NCI-H748 (cell line): ENCODE data around the gene E2F3.

ENCODE experiments used
- DNase-seq: peaks from one replicate; lab custom pipeline; 2025; ENCODE audit not compliant: unreplicated experiment; lab: John Stamatoyannopoulos, UW

Gene E2F3

GRCh38 chr6:20529086-20529448 is 127.4 kb downstream of the E2F3 start:
- DNase-seq, result peak; percentile 82

- DNase-seq, result no peak
These were observed 131.2 kb downstream of the E2F3 start for GRCh38 chr6:20532881-20533280.

- DNase-seq, result no peak
These were observed 132.1 kb downstream of the E2F3 start for GRCh38 chr6:20533746-20534294.

GRCh38 chr6:20534295-20535262 is 132.9 kb downstream of the E2F3 start, which contains the start of gene CDKAL1:
Gene CDKAL1, plus strand, starts transcription at chr6:20534457. Its CDS starts 11,894 bp downstream, at chr6:20546351.
- DNase-seq, result peak; percentile 97

GRCh38 chr6:20538131-20538662 is 136.5 kb downstream of the E2F3 start:
- DNase-seq, result no peak

DNA sequence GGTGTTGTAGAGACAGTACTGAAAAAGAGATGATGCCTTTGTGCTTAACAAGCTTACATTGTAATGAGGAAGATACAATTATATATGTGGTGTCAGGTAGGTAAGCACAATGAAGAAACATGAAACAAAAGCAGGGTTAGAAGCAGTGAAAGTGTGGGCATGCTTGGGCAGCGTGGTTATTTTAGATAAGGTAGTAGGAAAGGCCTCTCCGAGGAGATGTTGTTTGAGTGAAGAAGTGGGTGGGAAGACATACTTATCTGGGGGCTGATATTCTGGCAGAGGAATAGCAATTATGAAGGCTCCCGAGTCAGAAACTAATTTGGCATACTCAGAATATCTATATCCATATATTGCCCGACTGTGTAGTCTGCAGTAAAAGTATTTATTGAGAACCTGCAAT is 137.2 kb downstream of the E2F3 start:
- no peak for DNase-seq

DNA sequence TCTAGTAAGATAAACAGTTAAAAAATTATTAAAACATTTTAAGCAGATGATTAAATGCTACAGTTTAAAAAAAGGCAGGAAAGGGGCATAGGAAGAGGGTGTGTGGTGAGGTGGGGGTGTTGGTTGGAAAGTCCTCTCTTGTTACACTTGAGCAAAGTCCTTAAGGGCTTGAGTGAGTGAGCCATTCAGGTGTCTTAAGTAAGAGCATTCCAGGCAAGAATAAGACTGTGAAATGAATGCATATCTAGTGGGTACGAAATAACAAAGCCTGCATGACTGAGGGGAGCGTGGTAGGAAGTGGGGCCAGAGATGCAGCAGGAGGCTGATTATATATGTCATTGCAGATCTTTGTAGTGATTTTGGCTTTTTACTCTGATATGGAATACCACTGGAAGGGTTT is 137.7 kb downstream of the E2F3 start:
- no peak for DNase-seq

- no peak for DNase-seq
These were observed 139.0 kb downstream of the E2F3 start for GRCh38 chr6:20540683-20541082.

GRCh38 chr6:20541382-20541781 is 139.7 kb downstream of the E2F3 start:
- DNase-seq, result no peak

GRCh38 chr6:20542927-20543602 is 141.4 kb downstream of the E2F3 start:
- DNase-seq, result peak; percentile 99
